ENCODE data around the gene HMGN3. TPM values are rescaled to one million over a fixed set of nuclear protein-coding genes. Genes with fewer than 3 reads are reported as not detected.

Gene HMGN3
- total and polyA plus RNA-seq, 2 of the 4 experiments (the other 2 are of a cell fraction), result 6.8 to 35.5 TPM

DNA sequence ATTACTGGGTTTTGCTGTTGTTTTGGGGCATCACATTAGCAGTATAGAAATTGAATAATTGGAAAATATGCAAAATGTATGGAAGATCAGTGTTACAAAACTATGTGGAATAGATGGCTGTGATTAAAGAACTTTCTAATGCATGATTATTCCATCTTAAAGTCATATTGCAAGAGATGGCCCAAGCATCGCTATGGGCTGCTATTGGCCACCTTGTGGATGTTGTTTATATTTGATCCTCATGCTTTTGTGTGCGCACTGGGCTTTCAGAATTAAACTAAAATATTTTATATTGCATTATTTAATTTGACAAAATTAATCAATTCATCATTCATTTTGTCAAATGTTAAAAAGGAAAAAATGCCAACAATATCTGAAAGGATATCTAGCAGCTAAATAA lies 16.1 kb upstream of the HMGN3 start:
- TF ChIP-seq CTCF (conservative IDR thresholded peaks at IDR 0.05; ENCODE audit: low read depth, low read length), result no peak
- Histone ChIP-seq H4K91ac (ENCODE audit: insufficient read depth, low read depth, low read length) (no peak overlapping the region), H3K27ac (ENCODE audit: insufficient read depth, low read length) (no peak overlapping the region), H3K56ac (ENCODE audit: extremely low read depth, insufficient read depth, low read length) (no peak overlapping the region), H2BK120ac (ENCODE audit: low read depth, low read length) (no peak overlapping the region), H2BK20ac (ENCODE audit: low read depth, low read length) (no peak overlapping the region), H3K4me2 (ENCODE audit: low read depth, low read length) (no peak overlapping the region), H3K14ac (replicated peaks; ENCODE audit: low read depth, low read length) (no peak overlapping the region), H3K79me1 (ENCODE audit: low read depth in 1 of 2, low read length in 2 of 2) (no peaks in the 10 kb centered on the region), H3K4ac (ENCODE audit: low read depth, low read length) (no peak overlapping the region), H2AK5ac (ENCODE audit: low read depth, low read length) (no peak overlapping the region), H2AFZ (replicated peaks; ENCODE audit: low read length, poor library complexity) (no peak overlapping the region), H3K9me3 (ENCODE audit: control insufficient read depth, insufficient read depth, low read length) (no peaks in the 10 kb centered on the region), H4K5ac (ENCODE audit: low read depth, low read length) (no peak overlapping the region), H3K9ac (ENCODE audit: low read depth, low read length) (no peak overlapping the region), H3K23ac (ENCODE audit: low read depth, low read length) (no peak overlapping the region), H3K27me3 (ENCODE audit: control insufficient read depth, insufficient read depth, low read length) (no peaks in the 10 kb centered on the region), H2BK15ac (ENCODE audit: low read depth, low read length) (no peak overlapping the region), H2AK9ac (replicated peaks; ENCODE audit: low read depth, low read length, poor library complexity) (no peak overlapping the region), H3K4me1 (ENCODE audit: control insufficient read depth, insufficient read depth, low read length) (no peaks in the 10 kb centered on the region), H4K20me1 (ENCODE audit: insufficient read depth, low read length) (no peaks in the 10 kb centered on the region), H3K4me3 (ENCODE audit: insufficient read depth, low read depth, low read length) (no peak overlapping the region), H3K9me1 (ENCODE audit: insufficient read depth, low read length) (no peaks in the 10 kb centered on the region), H4K8ac (ENCODE audit: low read depth in 2 of 2, low read length in 2 of 2) (no peak overlapping the region), H3K36me3 (ENCODE audit: control insufficient read depth, insufficient read depth, low read length) (no peaks in the 10 kb centered on the region), H3K18ac (ENCODE audit: low read depth, low read length) (no peak overlapping the region), H2BK5ac (ENCODE audit: low read depth, low read length, poor library complexity, severe bottlenecking) (no peak overlapping the region)
- intact Hi-C loops (cut with micrococcal nuclease), result no loop called here
- ChIA-PET CTCF (interaction anchor here (0.7 kb wide), 1 partner anchor 21 kb away, joined by 4 read pairs; no protein-coding TSS in a partner anchor), POLR2A (ENCODE audit: unreplicated experiment) (interaction anchor here (0.6 kb wide), 1 partner anchor 1070 kb away, joined by 7 read pairs; no protein-coding TSS in a partner anchor)
- dilution Hi-C loops (cut with HindIII; ENCODE audit: low sequenced_read_pairs, unreplicated experiment), result no loop called here
- WGBS, 2 experiments (ENCODE audit: extremely low coverage in 2 of 2, insufficient read length in 1 of 2), result no CpG with 5 or more reads among the region's 2 CpGs
- in situ Hi-C loops (cut with MboI; ENCODE audit: low sequenced_read_pairs), result no loop called here
- no peak for ATAC-seq (ENCODE audit: low read depth)
- no TSS peak for BruUV-seq (replicated peaks)
- DNase-seq, result no peak
